ENCODE data around the gene NDUFB6.

DNA sequence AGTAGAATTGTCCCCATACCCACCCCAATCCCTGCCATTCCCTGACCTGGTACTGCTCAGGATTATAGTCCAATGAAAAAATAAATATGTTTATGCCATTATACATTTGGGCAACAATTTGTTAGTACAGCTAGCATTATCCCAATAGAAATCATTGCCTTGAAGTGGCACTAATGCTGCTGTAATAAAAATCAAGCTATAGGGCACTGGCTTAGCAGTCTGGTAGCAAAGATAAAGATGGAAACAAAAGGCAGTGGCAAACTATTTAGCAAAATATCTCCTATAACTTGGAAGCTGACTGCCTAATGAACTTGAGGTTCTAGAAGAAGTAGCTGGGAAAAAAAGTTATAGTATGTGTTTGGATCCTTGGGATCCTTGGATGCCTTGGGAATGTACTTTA lies 18.4 kb downstream of the NDUFB6 start:
- TF ChIP-seq, protein P1, sequence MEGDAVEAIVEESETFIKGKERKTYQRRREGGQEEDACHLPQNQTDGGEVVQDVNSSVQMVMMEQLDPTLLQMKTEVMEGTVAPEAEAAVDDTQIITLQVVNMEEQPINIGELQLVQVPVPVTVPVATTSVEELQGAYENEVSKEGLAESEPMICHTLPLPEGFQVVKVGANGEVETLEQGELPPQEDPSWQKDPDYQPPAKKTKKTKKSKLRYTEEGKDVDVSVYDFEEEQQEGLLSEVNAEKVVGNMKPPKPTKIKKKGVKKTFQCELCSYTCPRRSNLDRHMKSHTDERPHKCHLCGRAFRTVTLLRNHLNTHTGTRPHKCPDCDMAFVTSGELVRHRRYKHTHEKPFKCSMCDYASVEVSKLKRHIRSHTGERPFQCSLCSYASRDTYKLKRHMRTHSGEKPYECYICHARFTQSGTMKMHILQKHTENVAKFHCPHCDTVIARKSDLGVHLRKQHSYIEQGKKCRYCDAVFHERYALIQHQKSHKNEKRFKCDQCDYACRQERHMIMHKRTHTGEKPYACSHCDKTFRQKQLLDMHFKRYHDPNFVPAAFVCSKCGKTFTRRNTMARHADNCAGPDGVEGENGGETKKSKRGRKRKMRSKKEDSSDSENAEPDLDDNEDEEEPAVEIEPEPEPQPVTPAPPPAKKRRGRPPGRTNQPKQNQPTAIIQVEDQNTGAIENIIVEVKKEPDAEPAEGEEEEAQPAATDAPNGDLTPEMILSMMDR (IDR thresholded peaks at IDR 0.05), result no peak
- no peak for TF ChIP-seq ZFX (IDR thresholded peaks at IDR 0.05; ENCODE audit: borderline replicate concordance)
